Measurements from ENCODE around the gene AQR. TPM values are rescaled to one million over a fixed set of nuclear protein-coding genes. Genes with fewer than 3 reads are reported as not detected.

AQR gene
- total RNA-seq, 4 donors from 2014 or later: 23.3 to 31.7 (median 27.2) TPM

GRCh38 chr15:34802803-34803750, 166.5 kb downstream of the AQR start:
- no peak for ATAC-seq (ENCODE audit: low FRiP score)

GRCh38 chr15:34802371-34802770, 167.2 kb downstream of the AQR start:
- no peak for TF ChIP-seq CTCF (IDR thresholded peaks at IDR 0.05)
- ATAC-seq (ENCODE audit: low FRiP score): no peak
- DNase-seq (ENCODE audit: low spot score): no peak

More at GRCh38 chr15:34802803-34803750, 166.5 kb downstream of the AQR start:
- DNase-seq (ENCODE audit: low spot score): no peak
- no peak for TF ChIP-seq CTCF (IDR thresholded peaks at IDR 0.05)

Other genes starting within 250 kb of the AQR start
- not detected for gene GJD2, start 214.7 kb downstream of the AQR start, total RNA-seq
- gene ACTC1, start 174.2 kb downstream of the AQR start, total RNA-seq: 1 to 10 TPM in 1 of 4 donors, under 1 TPM in 2, not detected in 1; 0.38 to 5.5 (median 0.93) TPM
- gene ZNF770, start 18.5 kb upstream of the AQR start, total RNA-seq: 10 to 100 TPM; 21.5 to 30.5 (median 24.5) TPM
- gene NANOGP8, start 115.6 kb upstream of the AQR start, total RNA-seq: 1 to 10 TPM in 1 of 4 donors, under 1 TPM in 2, not detected in 1; 0.65 to 1.3 (median 0.82) TPM